SU-DHL-6 (cell line): ENCODE data around the gene SLC35D1.

Experiments used
- CTCF ChIP-seq: fragments of 200-600 bp; sonication (generic); IDR thresholded peaks from one replicate; pipeline ENCODE4 v1.5.1; 2017; ENCODE audit warnings: antibody characterized with exemption, mild to moderate bottlenecking, low read length, moderate library complexity; ENCODE audit not compliant: insufficient read depth, poor library complexity, severe bottlenecking
- EZH2phosphoT487 ChIP-seq: fragments of 200-600 bp; sonication (generic), shearing (Covaris generic); conservative IDR thresholded peaks from 2 replicates; pipeline ENCODE4 v1.6.1; 2018; ENCODE audit warnings: mild to moderate bottlenecking, antibody characterized with exemption, low read length, moderate library complexity, mixed read lengths

- TF ChIP-seq CTCF (no peak), EZH2phosphoT487 (no peak)
These were observed 22.1 kb downstream of the SLC35D1 start for GRCh38 chr1:67031859-67032247.
